Stimulated activated naive CD8-positive, alpha-beta T cell treated with anti-CD3 and anti-CD28 coated beads, Interleukin-15, Interleukin-2, amounts not matched to agents 100 ng/mL and 50 ng/mL, for 24 hours (primary cell): ENCODE measurements around the gene SLC25A26.

Experiments used
- H3K27ac Mint-ChIP-seq: one replicate; pipeline ENCODE4 v1.8.0; 2021; ENCODE audit warnings: mild to moderate bottlenecking, mixed read lengths
- H3K27me3 Mint-ChIP-seq: one replicate; pipeline ENCODE4 v1.8.0; 2021; ENCODE audit warnings: mixed read lengths
- H3K36me3 Mint-ChIP-seq: one replicate; pipeline ENCODE4 v1.8.0; 2021; ENCODE audit warnings: low read depth, mixed read lengths
- H3K4me1 Mint-ChIP-seq: one replicate; pipeline ENCODE4 v1.8.0; 2021; ENCODE audit warnings: low read depth, mixed read lengths
- H3K4me3 Mint-ChIP-seq: one replicate; pipeline ENCODE4 v1.8.0; 2021; ENCODE audit warnings: mild to moderate bottlenecking, mixed read lengths
- H3K9me3 Mint-ChIP-seq: one replicate; pipeline ENCODE4 v1.8.0; 2021; ENCODE audit warnings: mixed read lengths

The SLC25A26 gene, protein sequence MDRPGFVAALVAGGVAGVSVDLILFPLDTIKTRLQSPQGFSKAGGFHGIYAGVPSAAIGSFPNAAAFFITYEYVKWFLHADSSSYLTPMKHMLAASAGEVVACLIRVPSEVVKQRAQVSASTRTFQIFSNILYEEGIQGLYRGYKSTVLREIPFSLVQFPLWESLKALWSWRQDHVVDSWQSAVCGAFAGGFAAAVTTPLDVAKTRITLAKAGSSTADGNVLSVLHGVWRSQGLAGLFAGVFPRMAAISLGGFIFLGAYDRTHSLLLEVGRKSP

DNA sequence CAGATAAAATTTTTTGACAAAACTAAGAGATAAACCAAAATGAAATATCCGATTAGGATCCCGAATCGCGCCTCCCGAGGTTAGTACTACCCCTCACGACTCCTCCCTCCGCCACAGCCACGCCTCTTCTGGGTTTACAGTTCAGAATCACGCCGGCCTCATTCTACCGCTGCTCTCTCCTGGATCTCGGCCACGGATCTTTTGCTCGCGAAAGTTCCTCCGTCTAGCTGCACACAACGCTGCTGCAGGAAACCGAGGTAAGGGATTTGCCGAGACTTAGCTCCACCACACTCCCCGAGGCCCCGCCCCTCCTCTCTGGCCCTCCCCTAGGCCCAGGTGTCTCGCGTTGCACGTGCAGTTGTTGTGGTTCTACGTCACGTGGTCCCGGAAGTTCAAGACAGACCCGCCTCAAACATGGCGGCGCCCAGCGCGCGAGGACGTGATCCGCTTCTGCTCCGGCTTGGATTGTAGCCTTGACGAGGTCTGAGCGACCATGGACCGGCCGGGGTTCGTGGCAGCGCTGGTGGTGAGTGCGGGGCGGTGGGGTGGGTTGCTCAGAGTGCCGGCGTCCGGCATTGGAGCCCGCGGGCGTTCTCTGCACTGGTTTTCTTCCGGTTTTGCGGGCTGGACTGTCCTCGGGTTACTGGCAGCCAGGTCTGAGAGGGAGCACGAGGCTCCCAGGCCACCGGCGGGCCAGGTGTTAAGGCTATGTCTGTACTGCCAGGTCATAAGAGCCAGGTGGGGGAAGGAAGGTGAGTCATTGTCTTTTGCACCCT, at the start of gene SLC25A26:
Gene SLC25A26, plus strand, starts transcription at position 400 of the 776 bp plus-strand sequence. Its CDS starts 94 bp downstream, at position 494.
- Mint-ChIP-seq H3K27me3 (no peaks in the 10 kb centered on the region), H3K4me1 (peaks cover 54% of the 10 kb centered on the region), H3K36me3 (peaks cover 45% of the 10 kb centered on the region), H3K9me3 (peaks cover 9% of the 10 kb centered on the region), H3K27ac (peak within 1 kb of the TSS; percentile 97), H3K4me3 (peak within 1 kb of the TSS; percentile 98)

DNA sequence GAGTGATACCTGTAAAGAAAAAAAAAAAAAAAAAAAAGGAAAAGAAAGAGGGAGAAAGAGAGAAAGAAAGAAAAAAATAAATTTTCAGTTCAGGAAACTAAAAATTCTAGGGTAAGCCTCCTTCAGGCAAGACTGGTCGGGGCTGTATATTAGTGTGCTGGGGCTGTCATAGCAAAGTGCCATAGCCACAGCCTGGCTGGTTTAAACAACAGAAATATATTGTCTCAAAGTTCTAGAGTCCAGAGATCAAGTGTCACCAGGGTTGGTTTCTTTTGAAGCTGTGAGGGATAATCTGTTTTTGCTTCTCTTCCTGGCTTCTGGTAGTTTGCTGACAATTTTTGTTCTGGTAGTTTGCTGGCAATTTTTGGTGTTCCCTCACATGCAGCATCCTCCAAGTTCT, 48.4 kb upstream of the SLC25A26 start:
- Mint-ChIP-seq H3K27ac (no peak overlapping the region), H3K4me1 (no peaks in the 10 kb centered on the region), H3K9me3 (no peaks in the 10 kb centered on the region), H3K4me3 (no peak overlapping the region), H3K27me3 (peaks cover 3% of the 10 kb centered on the region), H3K36me3 (no peaks in the 10 kb centered on the region)

DNA sequence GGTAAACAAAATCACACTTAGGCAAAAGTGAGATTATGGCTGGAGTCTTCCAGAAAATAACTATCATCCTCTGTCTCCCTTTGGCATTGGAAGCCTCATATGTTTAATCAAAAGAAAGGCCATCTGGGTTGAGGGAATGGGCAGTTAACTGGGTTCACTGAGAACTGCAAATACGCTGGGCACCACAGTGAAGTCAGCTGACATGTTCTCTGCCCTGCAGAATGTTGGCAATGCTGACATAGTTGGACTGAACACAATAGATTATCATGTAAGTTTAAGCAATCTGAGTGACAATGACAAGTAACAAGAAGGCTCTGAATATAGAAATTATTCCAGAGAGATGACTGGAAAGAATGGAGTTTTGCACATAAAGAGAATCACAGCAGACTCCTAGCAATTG, 43.8 kb upstream of the SLC25A26 start:
- H3K27me3 Mint-ChIP-seq, result peaks cover 3% of the 10 kb centered on the region
- no peaks in the 10 kb centered on the region for H3K9me3 Mint-ChIP-seq
- H3K4me1 Mint-ChIP-seq, result no peaks in the 10 kb centered on the region
- no peak overlapping the region for H3K4me3 Mint-ChIP-seq
- H3K27ac Mint-ChIP-seq, result no peak overlapping the region
- H3K36me3 Mint-ChIP-seq, result no peaks in the 10 kb centered on the region

DNA sequence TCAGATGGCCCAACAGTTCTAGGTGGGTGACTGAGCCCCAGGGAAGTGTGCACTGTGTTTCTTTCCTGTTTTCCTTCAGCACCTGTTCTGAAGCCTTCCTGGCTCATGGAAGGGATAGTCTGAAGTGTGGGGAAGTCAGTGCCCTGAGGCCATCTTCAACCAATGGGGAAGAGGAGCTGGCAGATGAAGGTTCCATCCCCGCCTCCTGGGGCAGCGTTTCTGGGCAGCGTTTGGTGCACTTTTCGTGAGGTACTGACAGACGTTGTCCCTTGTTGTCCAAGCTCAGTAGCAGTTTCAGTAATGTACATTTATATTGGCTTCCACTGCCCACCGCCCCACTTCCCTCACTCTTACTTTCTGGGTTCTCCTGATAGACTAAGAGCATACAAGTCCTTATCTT, 42.6 kb upstream of the SLC25A26 start:
- Mint-ChIP-seq H3K4me1 (no peaks in the 10 kb centered on the region), H3K4me3 (no peak overlapping the region), H3K27me3 (no peaks in the 10 kb centered on the region), H3K9me3 (no peaks in the 10 kb centered on the region), H3K36me3 (no peaks in the 10 kb centered on the region), H3K27ac (no peak overlapping the region)

DNA sequence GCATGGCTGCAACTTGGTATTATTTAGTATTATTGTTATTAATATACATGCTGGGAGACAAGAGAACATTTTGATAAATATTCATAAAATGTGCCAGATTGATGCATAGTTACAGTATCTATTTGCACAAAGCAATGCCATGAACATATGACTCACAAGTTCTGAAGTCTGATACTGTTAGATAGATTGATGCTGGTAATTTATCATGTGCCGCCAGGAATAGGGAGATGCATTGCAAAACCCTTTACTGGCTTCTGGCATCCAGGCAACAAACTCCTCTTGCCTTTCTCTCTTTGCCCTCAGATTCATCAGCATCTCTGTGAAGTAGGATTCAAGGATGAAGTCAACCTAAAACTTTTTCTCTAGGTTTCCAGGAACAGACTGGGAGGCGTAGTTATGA, 41.0 kb upstream of the SLC25A26 start:
- no peak overlapping the region for H3K27ac Mint-ChIP-seq
- H3K9me3 Mint-ChIP-seq, result no peaks in the 10 kb centered on the region
- no peak overlapping the region for H3K4me3 Mint-ChIP-seq
- H3K4me1 Mint-ChIP-seq, result no peaks in the 10 kb centered on the region
- H3K27me3 Mint-ChIP-seq, result no peaks in the 10 kb centered on the region
- no peaks in the 10 kb centered on the region for H3K36me3 Mint-ChIP-seq

DNA sequence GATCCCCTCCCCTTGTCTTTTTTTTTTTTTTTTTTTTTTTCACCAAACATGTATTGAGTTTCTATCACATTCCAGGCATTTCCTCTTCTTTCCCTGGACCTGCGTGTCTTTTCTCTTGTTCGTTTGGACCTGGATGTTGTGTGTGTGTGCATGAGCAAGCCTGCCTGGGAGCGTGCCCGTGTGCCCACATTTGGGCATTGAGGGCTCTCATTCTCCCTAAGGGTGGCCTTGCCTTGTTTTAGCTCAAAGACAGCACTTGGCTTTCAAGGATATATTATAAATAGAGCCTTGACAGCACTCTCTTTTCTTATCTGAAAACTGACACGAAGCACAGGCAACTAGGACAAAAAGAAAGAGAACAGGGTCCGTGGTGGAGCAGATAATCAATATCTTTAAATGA, 39.0 kb upstream of the SLC25A26 start:
- Mint-ChIP-seq H3K4me3 (no peak overlapping the region), H3K4me1 (no peaks in the 10 kb centered on the region), H3K27me3 (no peaks in the 10 kb centered on the region), H3K36me3 (no peaks in the 10 kb centered on the region), H3K9me3 (no peaks in the 10 kb centered on the region), H3K27ac (no peak overlapping the region)

DNA sequence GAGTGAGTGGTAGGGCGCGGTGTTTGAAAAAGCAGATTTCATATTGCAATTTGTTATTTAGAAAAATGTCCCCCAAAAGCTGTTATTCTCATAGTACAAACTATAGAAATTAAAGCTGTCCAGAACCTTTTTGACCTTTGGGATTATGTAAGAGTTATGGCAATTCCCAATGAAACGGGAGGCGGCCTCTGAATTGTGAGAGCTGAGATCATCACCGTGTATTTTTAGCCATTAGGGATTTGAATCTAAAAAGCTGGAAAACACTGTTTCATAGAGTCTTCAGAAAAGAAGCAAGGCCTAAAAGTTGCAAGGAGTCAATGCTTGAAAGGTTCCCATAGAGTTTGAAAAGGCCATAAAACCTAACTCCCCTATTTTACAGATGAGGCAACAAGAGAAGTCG, 38.6 kb upstream of the SLC25A26 start:
- Mint-ChIP-seq H3K36me3 (no peaks in the 10 kb centered on the region), H3K27me3 (no peaks in the 10 kb centered on the region), H3K9me3 (no peaks in the 10 kb centered on the region), H3K4me1 (no peaks in the 10 kb centered on the region), H3K27ac (no peak overlapping the region), H3K4me3 (no peak overlapping the region)

- H3K4me1 Mint-ChIP-seq, result no peaks in the 10 kb centered on the region
- H3K9me3 Mint-ChIP-seq, result no peaks in the 10 kb centered on the region
- H3K27ac Mint-ChIP-seq, result no peak overlapping the region
- no peaks in the 10 kb centered on the region for H3K36me3 Mint-ChIP-seq
- H3K4me3 Mint-ChIP-seq, result no peak overlapping the region
- peaks cover 6% of the 10 kb centered on the region for H3K27me3 Mint-ChIP-seq
These were observed 34.3 kb upstream of the SLC25A26 start for GRCh38 chr3:66186545-66186944.

DNA sequence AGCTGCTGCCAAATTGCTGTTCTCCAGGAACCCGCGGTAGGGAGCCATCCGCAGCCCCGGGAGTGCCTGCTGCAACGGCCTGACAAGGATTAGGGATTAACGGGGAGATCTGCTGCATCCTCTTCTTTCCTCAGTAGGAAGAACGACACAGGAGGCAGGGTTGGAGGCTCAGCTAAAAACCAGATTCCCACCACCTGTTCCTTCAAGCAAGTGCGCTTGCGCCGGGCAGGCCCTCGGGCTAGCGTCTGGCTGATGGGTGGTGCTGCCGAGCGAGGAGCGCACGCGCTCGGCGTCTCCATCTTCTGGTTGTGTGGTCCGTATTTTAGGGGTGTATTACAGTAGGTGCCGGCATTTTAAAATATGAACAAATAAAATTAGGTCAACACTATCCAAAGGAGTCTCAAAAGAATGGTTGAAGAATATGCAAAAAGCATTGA, 25.4 kb upstream of the SLC25A26 start:
- Mint-ChIP-seq H3K4me3 (no peak overlapping the region), H3K9me3 (no peaks in the 10 kb centered on the region), H3K27me3 (peaks cover 32% of the 10 kb centered on the region), H3K36me3 (no peaks in the 10 kb centered on the region), H3K27ac (no peak overlapping the region), H3K4me1 (no peaks in the 10 kb centered on the region)

GRCh38 chr3:66196633-66197032, 24.2 kb upstream of the SLC25A26 start:
- Mint-ChIP-seq H3K27me3 (peaks cover 32% of the 10 kb centered on the region), H3K4me3 (no peak overlapping the region), H3K9me3 (no peaks in the 10 kb centered on the region), H3K27ac (no peak overlapping the region), H3K4me1 (no peaks in the 10 kb centered on the region), H3K36me3 (no peaks in the 10 kb centered on the region)

DNA sequence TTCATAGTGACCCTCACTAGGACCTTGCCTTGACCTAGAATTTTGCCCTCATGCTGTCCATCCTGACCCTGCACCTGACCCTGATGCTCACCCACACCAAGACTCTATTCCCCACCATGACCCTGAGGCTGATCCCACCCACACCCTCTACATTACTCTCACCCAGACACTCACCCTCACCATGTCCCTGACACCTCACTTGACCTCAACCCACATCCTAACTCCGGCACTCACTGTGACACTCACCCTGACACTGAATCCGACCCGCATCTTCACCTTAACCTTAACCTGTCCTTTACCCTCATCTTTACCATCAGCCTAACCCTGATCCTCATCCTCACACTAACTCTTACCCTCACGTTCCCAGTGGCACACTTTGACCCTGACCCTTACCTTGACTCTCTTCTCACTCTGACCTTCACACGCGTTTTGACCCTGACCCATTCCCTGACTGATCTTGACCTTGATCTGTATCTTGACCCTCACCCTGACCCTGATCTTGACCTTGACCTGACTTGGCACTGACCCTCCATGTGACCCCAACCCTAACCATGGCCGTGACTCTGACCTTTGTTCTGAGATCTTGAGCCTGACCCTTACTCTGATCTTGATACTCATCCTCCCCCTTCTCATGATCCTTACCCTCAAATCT, 22.2 kb upstream of the SLC25A26 start:
- Mint-ChIP-seq H3K27ac (no peak overlapping the region), H3K4me3 (no peak overlapping the region), H3K36me3 (no peaks in the 10 kb centered on the region), H3K9me3 (no peaks in the 10 kb centered on the region), H3K27me3 (peaks cover 32% of the 10 kb centered on the region), H3K4me1 (no peaks in the 10 kb centered on the region)

- H3K27me3 Mint-ChIP-seq, result peaks cover 32% of the 10 kb centered on the region
- no peaks in the 10 kb centered on the region for H3K36me3 Mint-ChIP-seq
- no peak overlapping the region for H3K27ac Mint-ChIP-seq
These were observed 21.7 kb upstream of the SLC25A26 start for GRCh38 chr3:66199089-66199473.

GRCh38 chr3:66200147-66200546, 20.7 kb upstream of the SLC25A26 start:
- Mint-ChIP-seq H3K27ac (no peak overlapping the region), H3K4me1 (no peaks in the 10 kb centered on the region), H3K36me3 (no peaks in the 10 kb centered on the region), H3K9me3 (no peaks in the 10 kb centered on the region), H3K4me3 (no peak overlapping the region), H3K27me3 (peaks cover 28% of the 10 kb centered on the region)

More at GRCh38 chr3:66199089-66199473, 21.7 kb upstream of the SLC25A26 start:
- H3K4me1 Mint-ChIP-seq, result no peaks in the 10 kb centered on the region
- no peak overlapping the region for H3K4me3 Mint-ChIP-seq
- H3K9me3 Mint-ChIP-seq, result no peaks in the 10 kb centered on the region

- Mint-ChIP-seq H3K36me3 (no peaks in the 10 kb centered on the region), H3K9me3 (no peaks in the 10 kb centered on the region), H3K4me1 (no peaks in the 10 kb centered on the region), H3K27ac (no peak overlapping the region), H3K27me3 (peaks cover 26% of the 10 kb centered on the region), H3K4me3 (no peak overlapping the region)
These were observed 20.0 kb upstream of the SLC25A26 start for GRCh38 chr3:66200786-66201185.

- Mint-ChIP-seq H3K4me3 (no peak overlapping the region), H3K4me1 (no peaks in the 10 kb centered on the region), H3K27me3 (peaks cover 20% of the 10 kb centered on the region), H3K27ac (no peak overlapping the region), H3K9me3 (no peaks in the 10 kb centered on the region), H3K36me3 (no peaks in the 10 kb centered on the region)
These were observed 17.5 kb upstream of the SLC25A26 start for GRCh38 chr3:66203275-66203674.
